Neural progenitor cell (in vitro differentiated cells): ENCODE data around the gene SLC38A9.

ENCODE experiments used
- EZH2 ChIP-seq: fragments of 200-600 bp; sonication (generic); IDR thresholded peaks from 2 replicates; pipeline ENCODE4 v1.6.1; 2017; ENCODE audit warnings: antibody characterized with exemption, mild to moderate bottlenecking, moderate library complexity
- EZH2phosphoT487 ChIP-seq: fragments of 200-600 bp; sonication (generic); IDR thresholded peaks from 2 replicates; pipeline ENCODE4 v1.6.1; 2017; ENCODE audit warnings: antibody characterized with exemption
- TF ChIP-seq, protein P1 (sequence below): fragments of 200-600 bp; sonication (generic); IDR thresholded peaks from 2 replicates; pipeline ENCODE4 v1.5.1; 2017; ENCODE audit warnings: antibody characterized with exemption, mild to moderate bottlenecking

GRCh38 chr5:55604611-55605067, 107.5 kb downstream of the SLC38A9 start:
- TF ChIP-seq, protein P1, sequence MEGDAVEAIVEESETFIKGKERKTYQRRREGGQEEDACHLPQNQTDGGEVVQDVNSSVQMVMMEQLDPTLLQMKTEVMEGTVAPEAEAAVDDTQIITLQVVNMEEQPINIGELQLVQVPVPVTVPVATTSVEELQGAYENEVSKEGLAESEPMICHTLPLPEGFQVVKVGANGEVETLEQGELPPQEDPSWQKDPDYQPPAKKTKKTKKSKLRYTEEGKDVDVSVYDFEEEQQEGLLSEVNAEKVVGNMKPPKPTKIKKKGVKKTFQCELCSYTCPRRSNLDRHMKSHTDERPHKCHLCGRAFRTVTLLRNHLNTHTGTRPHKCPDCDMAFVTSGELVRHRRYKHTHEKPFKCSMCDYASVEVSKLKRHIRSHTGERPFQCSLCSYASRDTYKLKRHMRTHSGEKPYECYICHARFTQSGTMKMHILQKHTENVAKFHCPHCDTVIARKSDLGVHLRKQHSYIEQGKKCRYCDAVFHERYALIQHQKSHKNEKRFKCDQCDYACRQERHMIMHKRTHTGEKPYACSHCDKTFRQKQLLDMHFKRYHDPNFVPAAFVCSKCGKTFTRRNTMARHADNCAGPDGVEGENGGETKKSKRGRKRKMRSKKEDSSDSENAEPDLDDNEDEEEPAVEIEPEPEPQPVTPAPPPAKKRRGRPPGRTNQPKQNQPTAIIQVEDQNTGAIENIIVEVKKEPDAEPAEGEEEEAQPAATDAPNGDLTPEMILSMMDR, result no peak
- TF ChIP-seq EZH2 (no peak), EZH2phosphoT487 (no peak)
